ENCODE measurements around the gene NOS1AP. TPM values are rescaled to one million over a fixed set of nuclear protein-coding genes. Genes with fewer than 3 reads are reported as not detected.

The NOS1AP gene
- total RNA-seq, 1 donor from 2014 or later: 0.62 TPM

DNA sequence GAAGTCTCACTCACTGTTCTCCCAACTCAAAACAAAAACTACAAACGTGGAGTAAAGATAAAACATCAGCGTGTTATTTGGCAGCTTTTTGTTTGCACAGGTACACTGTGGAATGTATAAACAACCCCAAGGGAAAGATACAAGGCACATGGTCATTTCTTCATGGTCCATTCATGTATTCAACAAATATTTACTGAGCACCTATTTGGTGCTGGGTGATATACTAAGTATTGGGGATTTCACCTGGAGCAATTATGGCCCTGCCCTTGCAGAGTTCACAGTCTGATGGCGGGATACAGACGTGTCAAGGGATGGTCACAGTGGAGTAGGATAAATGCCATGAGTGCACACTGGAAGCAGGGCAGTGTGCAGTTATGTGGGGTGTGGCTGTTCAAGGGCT is 171.1 kb downstream of the NOS1AP start:
- no peak for DNase-seq (ENCODE audit: low read depth)

DNA sequence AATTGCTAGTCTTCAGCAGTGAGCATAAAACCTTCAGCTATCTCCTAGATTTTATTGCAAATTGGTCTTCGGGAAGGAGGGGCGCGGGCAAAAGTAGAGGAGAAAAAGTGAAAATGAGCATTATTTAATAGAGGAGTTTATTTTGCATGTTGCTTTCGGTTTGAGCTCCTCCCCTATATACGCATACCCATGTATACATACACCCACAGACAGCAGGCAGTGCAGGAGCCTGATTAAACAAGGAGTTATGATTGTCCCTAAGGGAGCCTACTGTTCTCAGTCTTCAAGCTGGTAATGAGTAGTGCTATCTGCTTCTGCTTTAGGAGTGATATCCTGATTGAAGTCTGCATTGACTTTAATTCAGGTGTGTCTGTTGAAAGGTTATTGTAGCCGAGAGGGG is 173.3 kb downstream of the NOS1AP start:
- no peak for DNase-seq (ENCODE audit: low read depth)

DNA sequence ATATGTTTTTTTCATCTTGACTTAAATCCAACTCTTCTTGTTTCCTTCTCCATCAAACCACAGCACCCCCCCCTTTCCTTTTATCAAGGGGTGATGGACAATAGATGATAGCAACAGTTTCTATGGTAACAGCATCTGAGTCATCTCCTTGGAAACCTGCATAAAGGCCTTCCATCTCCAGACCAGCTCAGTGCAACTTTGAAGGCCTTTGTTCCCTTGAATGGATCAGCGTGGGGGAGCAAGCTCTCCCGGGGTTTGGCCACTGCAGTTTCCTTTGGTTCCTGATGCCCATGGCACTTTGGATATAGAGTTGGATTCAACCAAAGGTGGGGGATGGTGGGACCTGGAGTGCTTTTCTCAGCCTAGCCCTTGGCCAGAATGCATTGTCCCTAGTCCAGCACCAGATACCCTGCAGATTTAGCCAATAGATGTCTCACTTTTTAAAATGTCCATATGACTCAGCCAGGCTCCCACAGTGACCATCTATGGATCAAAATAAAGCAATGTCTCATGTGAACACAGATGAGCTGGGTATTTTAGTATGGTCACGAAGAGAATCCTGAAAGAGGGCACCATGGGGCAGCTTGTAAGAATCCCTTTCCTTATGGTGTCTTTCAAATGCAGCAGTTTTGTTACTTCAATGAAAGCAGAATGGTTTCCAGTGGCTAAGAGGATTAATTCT is 179.5 kb downstream of the NOS1AP start:
- DNase-seq (ENCODE audit: low read depth): peak; percentile 58

DNA sequence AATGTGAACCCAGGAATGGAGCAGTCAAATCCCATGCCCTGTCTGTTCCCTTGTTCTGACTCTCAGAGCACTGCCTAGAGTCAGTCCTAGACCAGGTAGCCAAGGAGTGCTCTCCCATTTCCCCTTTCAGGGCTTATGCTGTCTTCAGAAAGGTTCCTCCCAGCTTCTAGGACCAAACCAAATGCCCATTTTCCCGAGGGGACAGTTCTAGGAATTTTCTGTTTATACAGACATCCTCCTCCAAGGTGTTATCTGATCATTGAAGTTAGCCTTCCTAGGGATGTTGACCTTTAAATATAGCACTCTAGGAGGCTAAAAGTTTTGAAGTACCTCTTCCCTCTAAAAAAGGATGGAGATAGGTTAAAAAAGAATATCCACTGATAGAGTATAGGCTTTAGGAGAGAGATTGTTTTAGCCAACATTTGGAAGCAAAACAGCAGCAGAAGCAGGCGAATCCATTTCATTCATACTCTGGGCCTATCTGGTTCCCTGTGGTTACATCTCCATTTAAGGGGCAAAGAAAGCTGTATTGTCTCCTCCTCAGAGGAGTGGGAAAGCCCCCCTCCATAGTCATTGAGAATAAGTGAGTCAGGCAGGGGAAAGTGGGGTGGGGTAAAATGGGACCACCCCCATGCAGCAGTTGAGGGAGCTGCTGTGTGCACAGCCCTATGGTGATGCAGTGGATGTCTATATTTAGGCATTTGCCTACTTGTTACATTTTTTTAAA is 180.7 kb downstream of the NOS1AP start:
- DNase-seq (ENCODE audit: low read depth): no peak

DNA sequence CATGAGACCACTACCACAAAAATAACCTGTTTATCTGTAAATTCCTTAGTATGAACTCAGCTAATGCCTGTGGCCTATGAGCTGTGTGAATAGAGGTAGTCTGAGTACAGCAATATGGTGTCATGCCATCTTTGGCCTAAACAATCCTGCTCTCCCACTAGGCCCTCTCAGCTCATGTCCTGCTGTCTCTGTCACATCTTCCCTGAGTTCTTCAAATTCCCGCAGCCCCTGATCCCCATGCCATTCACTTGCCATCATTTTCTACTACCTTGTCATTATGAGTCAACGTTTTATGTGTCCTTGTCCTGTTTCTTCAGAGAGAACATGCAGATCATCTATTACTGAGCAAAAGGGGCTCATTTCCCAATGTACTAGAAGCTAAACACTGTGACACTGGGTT is 181.6 kb downstream of the NOS1AP start:
- no peak for DNase-seq (ENCODE audit: low read depth)

DNA sequence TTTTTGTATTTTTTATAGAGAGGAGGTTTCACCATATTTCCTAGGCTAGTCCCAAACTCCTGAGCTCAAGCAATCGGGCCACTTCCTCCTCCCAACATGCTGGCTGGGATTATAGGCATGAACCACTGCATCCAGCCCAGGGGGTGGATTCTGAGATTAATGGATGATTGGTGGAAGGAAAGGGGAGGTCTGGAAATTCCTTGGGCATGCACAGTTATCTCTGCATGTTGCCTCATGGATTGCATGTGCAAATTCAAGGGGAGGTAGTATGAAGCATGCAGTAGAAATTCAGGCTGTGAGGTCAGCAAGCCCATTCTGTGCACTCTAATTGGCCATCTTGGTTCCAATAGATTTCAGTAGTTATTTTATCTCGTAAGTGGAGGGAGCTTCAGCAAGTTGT is 182.7 kb downstream of the NOS1AP start:
- no peak for DNase-seq (ENCODE audit: low read depth)

DNA sequence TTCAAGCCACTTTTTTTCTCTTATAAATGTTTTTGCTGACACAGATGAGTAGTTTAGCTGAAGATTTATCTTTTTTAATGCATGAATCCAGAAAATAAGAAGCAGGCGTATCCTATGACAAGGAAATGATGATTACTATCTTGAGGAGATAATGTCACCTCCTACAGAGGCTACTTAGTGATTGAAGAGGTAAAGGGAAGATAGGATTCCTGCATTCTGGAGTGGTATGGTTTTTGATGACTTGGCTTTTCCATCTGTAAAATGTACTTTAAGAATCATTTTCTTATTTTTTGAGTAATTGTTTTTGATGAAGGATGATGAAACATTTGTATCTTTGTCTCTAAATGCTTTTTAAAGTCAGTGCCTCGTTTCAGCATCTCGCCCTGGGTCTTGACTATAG is 184.3 kb downstream of the NOS1AP start:
- DNase-seq (ENCODE audit: low read depth): no peak

DNA sequence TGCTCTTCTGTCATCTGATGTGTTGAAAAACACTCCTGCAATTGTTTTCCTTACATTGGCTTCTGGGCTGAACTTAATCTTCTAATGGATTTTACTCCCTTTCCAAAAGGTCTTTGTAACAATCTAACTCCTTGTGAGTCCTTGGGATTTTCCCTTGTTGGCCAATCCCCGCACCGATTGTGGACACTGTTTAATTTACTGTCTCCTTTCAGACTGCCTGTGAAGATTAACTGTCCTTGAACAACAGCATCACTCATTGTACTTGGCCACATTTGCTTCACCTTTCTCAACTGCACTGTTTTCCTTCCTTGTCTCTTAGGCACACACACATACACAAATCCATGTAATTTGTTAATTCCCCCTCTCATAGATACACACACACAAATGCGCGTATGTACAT is 186.8 kb downstream of the NOS1AP start:
- no peak for DNase-seq (ENCODE audit: low read depth)

DNA sequence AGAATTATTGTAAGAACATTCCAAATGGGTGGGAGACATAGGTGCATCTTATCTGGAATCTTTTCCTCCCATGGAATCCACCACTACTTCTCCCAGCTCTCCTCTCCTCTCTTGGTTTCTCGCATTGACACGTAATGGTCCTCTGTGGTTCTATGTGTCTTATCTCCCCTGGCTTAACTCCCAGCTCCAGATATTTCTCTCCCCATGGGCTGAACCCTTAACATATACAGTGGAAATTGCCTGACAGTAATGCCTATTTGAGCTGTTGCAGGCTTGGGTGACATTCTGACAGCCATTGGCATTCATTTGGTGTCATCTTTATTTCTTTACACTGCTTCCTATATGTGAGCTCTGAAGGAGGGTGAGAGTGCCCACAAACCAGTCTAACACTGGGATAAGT is 188.9 kb downstream of the NOS1AP start:
- no peak for DNase-seq (ENCODE audit: low read depth)

DNA sequence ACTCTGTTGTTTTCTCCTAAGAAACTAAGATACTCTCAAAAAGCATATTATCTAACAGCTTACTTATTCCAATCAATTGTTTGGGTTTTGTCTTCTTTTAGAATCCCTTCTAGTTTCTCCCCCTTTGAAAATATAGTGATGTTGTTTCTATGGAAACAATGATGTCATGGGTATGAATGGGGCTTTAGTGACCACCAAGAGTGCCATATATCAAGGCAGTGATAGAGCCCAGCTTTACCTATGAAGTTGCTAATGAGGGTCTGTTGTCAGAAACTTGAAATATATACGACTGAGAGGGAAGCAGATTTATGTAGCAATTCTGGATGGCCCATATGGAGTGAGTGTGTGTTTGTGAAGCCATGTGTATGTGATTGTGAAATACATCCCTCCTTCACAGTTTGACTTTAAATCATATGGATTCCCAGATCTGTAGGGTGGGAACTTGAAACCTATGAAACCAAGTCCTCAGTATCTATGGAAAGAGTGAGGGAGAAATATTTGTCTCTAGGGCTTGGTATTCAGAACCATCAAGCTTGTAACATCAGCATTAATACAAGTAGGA is 190.5 kb downstream of the NOS1AP start:
- no peak for DNase-seq (ENCODE audit: low read depth)

DNA sequence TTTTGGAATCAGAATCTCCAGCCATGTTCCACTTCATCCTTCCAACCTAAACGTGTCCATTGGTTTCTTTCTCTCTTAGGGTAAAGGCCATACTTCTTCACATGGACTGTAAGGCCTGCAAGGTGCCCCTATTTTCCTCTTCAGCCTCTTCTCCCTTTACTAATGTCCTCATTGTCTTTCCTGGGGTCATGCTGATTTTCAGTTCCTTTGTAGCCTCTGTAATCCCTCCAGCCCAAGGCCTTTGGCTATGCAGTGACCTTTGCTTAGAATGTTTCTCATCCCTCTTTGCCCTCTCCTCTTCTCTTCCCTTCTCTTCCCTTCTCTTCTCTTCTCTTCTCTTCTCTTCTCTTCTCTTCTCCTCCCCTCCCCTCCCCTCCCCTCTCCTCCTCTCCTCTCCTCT is 194.6 kb downstream of the NOS1AP start:
- no peak for DNase-seq (ENCODE audit: low read depth)

DNA sequence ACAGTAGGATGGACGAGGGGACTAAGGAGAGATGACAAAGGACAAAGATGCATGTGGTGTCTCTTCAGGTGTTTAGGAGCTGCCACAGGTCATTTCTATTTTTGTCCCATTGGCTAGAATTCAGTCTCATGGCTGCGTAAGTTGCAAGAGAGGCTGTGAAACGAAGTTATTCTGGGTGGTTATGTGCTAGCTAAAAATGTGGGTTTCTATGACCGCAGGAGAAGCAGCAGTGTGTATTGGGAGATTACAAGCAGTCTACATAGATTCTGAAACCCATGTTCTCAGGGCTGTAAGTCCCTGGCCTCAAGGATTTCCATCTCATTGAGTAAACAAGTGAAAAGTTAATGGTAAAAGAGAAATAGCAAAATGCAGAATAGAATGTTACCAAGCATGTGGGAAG is 196.5 kb downstream of the NOS1AP start:
- DNase-seq (ENCODE audit: low read depth): no peak

DNA sequence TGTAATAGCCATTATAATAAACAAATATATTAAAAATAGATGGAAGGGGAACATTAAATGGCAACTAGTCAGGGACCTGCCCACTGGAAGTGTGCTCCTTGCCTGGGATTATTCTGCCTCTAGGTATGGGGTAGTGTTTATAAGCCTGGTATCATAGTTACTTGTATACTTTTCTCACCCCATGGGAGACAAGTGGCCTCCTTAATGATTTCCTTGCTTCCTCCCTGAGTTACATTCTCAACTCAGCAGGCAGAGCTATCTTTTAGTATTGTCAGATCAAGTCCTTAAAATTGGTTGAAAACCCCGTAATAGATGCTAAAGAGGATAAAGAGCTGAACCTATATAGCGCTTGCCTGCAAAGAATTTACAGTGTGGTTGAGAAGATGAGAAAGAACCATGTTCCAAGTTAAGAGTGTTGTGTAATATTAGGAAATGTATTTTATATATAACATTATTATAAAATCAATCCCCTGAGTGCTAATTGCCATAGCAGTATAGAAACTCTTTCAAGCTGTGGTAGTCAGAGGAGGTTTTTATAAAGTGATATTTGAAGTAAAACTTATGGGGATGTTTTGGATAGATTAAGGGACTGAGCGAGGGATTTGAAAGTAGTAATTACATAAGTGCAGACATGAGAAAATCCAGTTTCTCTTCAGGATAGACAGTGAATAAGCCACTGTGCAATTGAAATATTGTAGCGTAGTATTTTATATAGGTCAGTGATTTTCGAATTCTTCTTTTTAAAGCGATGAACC is 200.7 kb downstream of the NOS1AP start:
- no peak for DNase-seq (ENCODE audit: low read depth)

DNA sequence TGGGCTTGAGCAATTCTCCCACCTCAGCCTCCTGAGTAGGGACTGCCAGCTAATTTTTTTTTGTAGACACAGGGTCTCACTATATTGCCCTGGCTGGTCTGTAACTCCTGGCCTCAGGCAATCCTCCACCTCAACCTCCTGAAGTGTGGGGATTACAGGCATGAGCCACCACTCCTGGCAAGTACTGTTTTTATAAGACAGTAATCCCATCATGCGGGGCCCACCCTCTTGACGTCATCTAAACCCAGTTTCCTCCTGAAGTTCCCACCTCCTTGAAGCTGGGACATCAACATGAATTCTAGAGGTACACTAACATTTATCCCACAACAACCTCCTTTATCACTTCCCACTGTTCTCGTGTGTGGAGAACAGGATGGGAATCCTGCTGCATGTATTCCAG is 202.5 kb downstream of the NOS1AP start:
- DNase-seq (ENCODE audit: low read depth): no peak

DNA sequence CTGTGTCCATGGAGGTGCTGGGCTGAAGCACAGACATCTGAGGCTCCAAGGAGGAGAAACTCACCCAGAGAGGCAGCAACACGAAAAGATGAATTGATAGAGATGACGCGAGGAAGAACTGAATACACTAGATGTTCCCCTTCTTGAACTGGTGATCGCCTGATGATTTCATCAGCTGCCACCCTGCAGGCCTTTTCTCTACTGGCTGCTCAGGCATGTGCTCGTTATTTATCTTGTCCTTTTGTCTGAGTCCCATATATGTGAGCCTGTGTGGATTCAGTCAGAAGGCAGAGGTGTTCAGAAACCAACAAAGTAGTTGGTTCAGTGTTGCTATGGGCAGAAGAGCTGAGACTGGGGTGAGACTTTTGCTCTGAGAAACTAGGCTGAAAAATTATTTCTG is 202.9 kb downstream of the NOS1AP start:
- DNase-seq (ENCODE audit: low read depth): no peak

DNA sequence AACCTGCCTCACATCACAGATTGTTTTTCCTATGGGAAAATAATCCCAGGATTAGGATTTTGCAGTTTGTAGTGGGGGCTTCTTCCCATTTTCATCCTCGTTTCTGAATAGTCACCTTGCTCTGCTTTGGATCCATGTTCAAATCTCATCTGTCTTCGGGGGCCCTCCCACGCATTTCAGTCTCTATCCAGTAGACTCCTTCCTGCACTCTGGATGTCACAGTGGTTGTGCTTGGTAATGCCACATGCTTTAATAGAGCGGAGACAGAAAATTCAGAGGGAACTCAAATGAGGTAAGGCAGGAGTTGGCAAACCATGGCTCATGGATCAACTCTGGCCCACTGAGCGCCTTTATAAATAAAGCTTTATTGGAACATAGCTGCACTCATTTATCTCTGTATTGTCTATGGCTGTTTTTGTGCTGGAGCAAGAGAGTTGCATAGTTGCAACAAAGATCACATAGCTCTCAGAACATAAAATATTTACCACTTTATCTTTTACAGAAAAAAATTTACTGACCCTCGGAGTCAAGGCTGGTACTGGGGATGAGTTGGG is 206.2 kb downstream of the NOS1AP start:
- no peak for DNase-seq (ENCODE audit: low read depth)

DNA sequence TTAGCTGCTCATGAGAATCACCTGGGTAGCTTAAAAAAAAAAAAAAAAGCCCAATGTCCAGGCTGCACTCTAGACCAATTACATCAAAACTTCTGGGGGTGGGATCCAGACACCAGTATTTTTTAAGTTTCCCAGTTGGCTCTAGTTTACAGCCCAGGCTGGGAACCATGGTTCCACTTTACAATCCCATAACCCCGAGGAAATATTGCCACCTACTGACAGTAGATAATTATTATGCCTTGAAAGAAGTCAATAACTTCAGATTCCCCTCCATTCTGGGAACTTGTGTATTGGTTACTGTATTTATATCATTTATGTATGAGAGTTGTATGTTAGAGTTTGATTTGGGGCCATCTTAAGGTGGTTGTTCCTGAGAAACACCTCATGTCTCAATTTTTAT is 207.0 kb downstream of the NOS1AP start:
- DNase-seq (ENCODE audit: low read depth): peak; percentile 59

DNA sequence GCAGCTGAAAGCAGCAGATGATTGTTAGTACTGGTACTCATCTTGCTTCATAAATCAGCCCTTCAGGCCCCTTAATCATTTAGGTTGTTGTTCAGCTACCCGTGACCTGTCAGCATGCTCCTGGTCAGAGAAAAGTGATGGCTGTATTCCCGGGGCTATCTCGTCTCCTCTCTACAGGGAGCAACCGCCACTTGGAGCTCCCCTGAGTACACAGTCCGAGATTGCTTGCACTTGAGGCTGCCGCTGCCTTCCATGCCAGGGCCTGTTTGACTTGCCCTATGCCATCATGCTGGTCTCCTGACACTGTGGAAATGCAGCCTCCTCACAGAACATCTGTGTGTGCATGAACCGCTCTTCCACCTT is 209.6 kb downstream of the NOS1AP start:
- no peak for DNase-seq (ENCODE audit: low read depth)

DNA sequence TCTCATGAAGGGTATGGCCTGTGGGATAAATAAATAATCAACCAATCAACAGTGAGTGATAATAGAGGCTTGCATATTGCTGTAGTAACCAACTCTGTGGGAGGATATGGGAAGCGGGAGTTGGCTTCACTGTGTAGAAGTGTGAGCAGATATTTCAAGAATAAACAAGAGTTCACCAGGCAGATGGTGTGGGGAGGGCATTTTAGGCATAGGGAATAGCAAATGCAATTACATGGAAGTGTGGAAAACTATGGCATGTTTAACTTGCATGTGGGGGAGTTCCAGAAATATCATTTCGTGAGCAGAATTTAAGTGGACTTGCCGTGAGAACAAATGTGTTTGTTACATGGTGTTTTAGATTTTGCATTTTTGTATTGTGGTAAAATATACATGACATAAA is 211.9 kb downstream of the NOS1AP start:
- no peak for DNase-seq (ENCODE audit: low read depth)

DNA sequence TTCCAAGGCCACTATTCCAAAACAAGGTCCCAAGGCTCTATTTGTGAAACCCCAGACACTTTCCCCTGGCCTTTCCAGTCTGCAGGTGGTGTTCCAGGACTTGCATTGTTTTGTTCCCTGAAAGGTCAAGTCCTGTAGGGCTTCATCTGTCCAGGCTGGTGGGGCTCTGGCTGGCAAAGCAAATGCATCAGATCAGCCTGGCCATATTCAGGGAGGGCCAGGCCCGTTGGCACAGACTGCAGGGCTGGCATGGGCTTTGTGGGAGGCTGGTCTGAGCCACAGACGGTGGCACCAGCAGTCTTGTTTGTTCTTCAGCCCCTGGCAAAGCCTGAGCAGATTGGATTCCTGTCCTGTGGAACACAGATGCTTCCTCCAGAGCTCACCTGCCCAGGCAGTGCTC is 214.2 kb downstream of the NOS1AP start:
- DNase-seq (ENCODE audit: low read depth): peak; percentile 14

DNA sequence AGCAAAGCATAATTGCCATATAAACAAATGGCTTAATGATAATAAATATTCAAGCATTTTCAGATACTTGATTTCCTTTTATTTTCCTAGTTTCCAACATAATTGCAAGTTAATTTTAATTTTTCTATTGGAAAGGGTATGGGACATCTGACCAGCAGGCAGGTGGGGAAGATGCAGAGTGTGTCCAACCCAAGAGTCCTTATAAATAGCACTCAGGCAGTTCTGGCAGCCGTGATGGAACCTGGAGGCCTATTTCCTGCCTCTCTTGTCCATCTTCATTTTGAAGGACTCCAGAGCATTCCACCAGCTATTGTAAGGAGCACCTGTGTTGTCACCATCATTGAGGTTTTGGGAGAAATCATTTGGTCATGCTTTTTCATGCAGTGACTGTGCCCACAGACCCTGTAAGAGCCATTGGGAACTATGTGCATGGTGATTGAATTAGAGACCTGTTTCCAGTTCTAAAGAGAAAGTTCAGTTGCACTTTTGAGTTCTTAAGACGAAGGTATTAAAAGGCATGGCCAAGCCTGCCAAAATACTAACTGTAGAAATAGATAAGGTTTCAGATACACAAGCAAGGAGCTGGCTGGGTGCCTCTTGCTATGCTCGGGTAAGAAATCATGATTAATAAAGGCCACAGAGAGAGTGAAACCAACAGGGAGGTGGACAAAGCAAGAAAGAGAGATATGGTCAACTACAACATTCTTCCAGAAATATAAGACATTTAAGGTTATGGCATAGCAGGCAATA is 214.9 kb downstream of the NOS1AP start:
- DNase-seq (ENCODE audit: low read depth): no peak
